Measurements from ENCODE around the gene SLC38A2.

SLC38A2 gene

GRCh38 chr12:46382964-46383653 lies 10.5 kb upstream of the SLC38A2 start:
- Histone ChIP-seq H3K27ac (peak overlapping the region; percentile 99 to 100), H3K4me3 (peak overlapping the region; percentile 91)
- TF ChIP-seq CTCF (IDR thresholded peaks at IDR 0.05), result no peak
- peak; percentile 99 for DNase-seq (ENCODE audit: low spot score)

- DNase-seq (ENCODE audit: low spot score), result no peak
- Histone ChIP-seq H3K27ac (peak overlapping the region; percentile 99 to 100), H3K4me3 (peak overlapping the region; percentile 91)
- no peak for TF ChIP-seq CTCF (IDR thresholded peaks at IDR 0.05)
Measured at GRCh38 chr12:46382408-46382963, 9.9 kb upstream of the SLC38A2 start.

- Histone ChIP-seq H3K4me3 (no peak overlapping the region), H3K27ac (no peak overlapping the region)
- TF ChIP-seq CTCF (IDR thresholded peaks at IDR 0.05), result no peak
- DNase-seq (ENCODE audit: low spot score), result no peak
Measured at GRCh38 chr12:46380881-46381280, 8.3 kb upstream of the SLC38A2 start.

- DNase-seq (ENCODE audit: low spot score), result no peak
- TF ChIP-seq CTCF (IDR thresholded peaks at IDR 0.05), result no peak
- no peak overlapping the region for H3K27ac ChIP-seq
- no peak overlapping the region for H3K4me3 ChIP-seq
Measured at GRCh38 chr12:46380022-46380796, 7.6 kb upstream of the SLC38A2 start.

GRCh38 chr12:46379352-46379751 lies 6.8 kb upstream of the SLC38A2 start:
- Histone ChIP-seq H3K4me3 (no peak overlapping the region), H3K27ac (no peak overlapping the region)
- no peak for DNase-seq (ENCODE audit: low spot score)
- no peak for TF ChIP-seq CTCF (IDR thresholded peaks at IDR 0.05)

- H3K27ac ChIP-seq, result no peak overlapping the region
- no peak for TF ChIP-seq CTCF (IDR thresholded peaks at IDR 0.05)
- no peak overlapping the region for H3K4me3 ChIP-seq
- DNase-seq (ENCODE audit: low spot score), result no peak
Measured at GRCh38 chr12:46378530-46378929, 6.0 kb upstream of the SLC38A2 start.

Data from coronary artery (tissue), 2 donors.